IgD-negative memory B cell (primary cell): ENCODE measurements around the gene TRIM41. TPM values are rescaled to one million over a fixed set of nuclear protein-coding genes. Genes with fewer than 3 reads are reported as not detected.

Experiments used
- H3K27ac Mint-ChIP-seq, 3 donors: one replicate each; pipeline ENCODE4 v1.8.0; 2020 to 2022; ENCODE audit warnings: mild to moderate bottlenecking in 3 of 3, mixed read lengths in 3 of 3, moderate library complexity in 1 of 3
- H3K27me3 Mint-ChIP-seq: one replicate; pipeline ENCODE4 v1.8.0; 2021; ENCODE audit warnings: mixed read lengths
- H3K36me3 Mint-ChIP-seq: one replicate; pipeline ENCODE4 v1.8.0; 2020; ENCODE audit warnings: mild to moderate bottlenecking, mixed read lengths
- H3K4me1 Mint-ChIP-seq, 3 donors: one replicate each; pipeline ENCODE4 v1.8.0; 2020 to 2022; ENCODE audit warnings: mixed read lengths in 3 of 3, mild to moderate bottlenecking in 1 of 3
- H3K4me3 Mint-ChIP-seq, 4 donors: one replicate each; pipeline ENCODE4 v1.8.0; 2020 to 2022; ENCODE audit warnings: mild to moderate bottlenecking in 4 of 4, mixed read lengths in 4 of 4, moderate library complexity in 3 of 4
- H3K9me3 Mint-ChIP-seq, 3 donors: one replicate each; pipeline ENCODE4 v1.8.0; 2020 to 2021; ENCODE audit warnings: mixed read lengths in 3 of 3, mild to moderate bottlenecking in 1 of 3
- polyA plus RNA-seq: library from polyadenylated mRNA; unstranded; fragments of 300-500 nt; fragmentation: Illumina TruSeq; gene quantifications from one replicate; pipeline ENCODE4 v1.2.3, GENCODE V29; 2021

Gene TRIM41
- polyA plus RNA-seq, 1 donor from 2014 or later: 1.3 TPM

DNA sequence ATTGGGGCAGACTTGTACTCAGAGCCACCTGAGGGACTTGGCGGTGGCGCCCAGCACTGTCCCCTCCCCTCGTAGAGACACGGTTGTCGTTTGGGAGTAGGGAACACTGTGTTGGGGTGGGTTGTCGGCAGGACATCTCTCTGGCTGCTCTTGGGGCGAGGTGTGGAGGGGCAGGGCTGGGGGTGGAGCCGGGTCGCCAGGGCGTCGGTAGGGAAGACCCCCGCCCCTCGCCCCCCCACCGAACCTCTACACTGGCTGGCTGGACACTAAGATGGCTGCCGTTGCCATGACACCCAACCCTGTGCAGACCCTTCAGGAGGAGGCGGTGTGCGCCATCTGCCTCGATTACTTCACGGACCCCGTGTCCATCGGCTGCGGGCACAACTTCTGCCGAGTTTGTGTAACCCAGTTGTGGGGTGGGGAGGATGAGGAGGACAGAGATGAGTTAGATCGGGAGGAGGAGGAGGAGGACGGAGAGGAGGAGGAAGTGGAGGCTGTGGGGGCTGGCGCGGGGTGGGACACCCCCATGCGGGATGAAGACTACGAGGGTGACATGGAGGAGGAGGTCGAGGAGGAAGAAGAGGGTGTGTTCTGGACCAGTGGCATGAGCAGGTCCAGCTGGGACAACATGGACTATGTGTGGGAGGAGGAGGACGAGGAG is 778 bp downstream of the TRIM41 start:
- H3K36me3 Mint-ChIP-seq: peaks cover 3% of the 10 kb centered on the region
- peak overlapping the region; percentile 99 to 100 (median 100) for H3K27ac Mint-ChIP-seq
- H3K27me3 Mint-ChIP-seq: no peaks in the 10 kb centered on the region
- peaks cover 20 to 29% (median 29%) of the 10 kb centered on the region in 3 donors for H3K4me1 Mint-ChIP-seq
- peak overlapping the region; percentile 94 to 99 (median 96) for H3K4me3 Mint-ChIP-seq
- H3K9me3 Mint-ChIP-seq: peaks cover 0 to 5% (median 0%) of the 10 kb centered on the region in 3 donors

DNA sequence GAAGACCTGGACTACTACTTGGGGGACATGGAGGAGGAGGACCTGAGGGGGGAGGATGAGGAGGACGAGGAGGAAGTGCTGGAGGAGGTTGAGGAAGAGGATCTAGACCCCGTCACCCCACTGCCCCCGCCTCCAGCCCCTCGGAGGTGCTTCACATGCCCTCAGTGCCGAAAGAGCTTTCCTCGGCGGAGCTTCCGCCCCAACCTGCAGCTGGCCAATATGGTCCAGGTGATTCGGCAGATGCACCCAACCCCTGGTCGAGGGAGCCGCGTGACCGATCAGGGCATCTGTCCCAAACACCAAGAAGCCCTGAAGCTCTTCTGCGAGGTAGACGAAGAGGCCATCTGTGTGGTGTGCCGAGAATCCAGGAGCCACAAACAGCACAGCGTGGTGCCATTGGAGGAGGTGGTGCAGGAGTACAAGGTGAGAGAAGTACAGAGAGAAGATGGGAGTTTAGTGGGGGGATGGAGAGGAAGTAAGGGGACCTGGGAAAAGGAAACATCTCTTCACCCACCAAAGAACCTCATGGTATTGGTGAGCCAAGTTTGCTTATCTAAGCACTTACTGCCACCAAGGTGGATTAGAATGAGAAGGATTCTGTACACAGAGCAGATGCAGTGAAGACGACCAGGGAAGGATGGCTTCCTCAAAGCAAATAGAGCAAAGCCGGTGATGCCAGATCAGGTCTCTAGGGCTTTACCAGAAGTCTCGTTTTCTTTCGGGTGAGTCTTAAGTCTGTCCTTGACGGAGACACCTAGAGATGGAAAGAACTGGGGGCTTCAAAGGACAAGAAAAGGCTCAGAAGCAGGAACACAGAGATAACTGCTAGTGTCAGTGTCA is 1.5 kb downstream of the TRIM41 start:
- H3K36me3 Mint-ChIP-seq: peaks cover 3% of the 10 kb centered on the region
- H3K9me3 Mint-ChIP-seq: peaks cover 0 to 5% (median 0%) of the 10 kb centered on the region in 3 donors
- peaks cover 27 to 34% (median 27%) of the 10 kb centered on the region in 3 donors for H3K4me1 Mint-ChIP-seq
- peak overlapping the region; percentile 99 to 100 (median 100) for H3K27ac Mint-ChIP-seq
- H3K4me3 Mint-ChIP-seq: peak overlapping the region; percentile 94 to 99 (median 96)
- H3K27me3 Mint-ChIP-seq: no peaks in the 10 kb centered on the region

DNA sequence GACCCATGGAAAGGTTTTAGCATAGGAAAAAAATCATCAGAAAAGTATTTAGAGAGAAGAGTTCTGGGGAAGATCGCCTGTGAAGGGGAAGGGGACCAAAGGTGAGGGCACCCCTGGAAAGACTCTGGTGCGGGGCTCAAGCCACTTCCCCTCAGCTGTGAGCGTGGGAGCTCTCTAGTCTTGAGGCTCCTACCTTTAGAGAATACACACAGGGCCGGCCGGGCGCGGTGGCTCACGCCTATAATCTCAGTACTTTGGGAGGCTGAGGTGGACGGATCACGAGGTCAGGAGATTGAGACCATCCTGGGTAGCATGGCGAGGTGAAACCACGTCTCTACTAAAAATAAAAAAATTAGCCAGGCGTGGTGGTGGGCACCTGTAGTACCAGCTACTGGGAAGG is 6.9 kb downstream of the TRIM41 start:
- Mint-ChIP-seq H3K4me1 (peaks cover 8 to 29% (median 22%) of the 10 kb centered on the region in 3 donors), H3K36me3 (peaks cover 4% of the 10 kb centered on the region), H3K27me3 (no peaks in the 10 kb centered on the region), H3K27ac (no peak overlapping the region), H3K9me3 (no peaks in the 10 kb centered on the region), H3K4me3 (peak overlapping the region in 1 of 4 donors; percentile 40)

DNA sequence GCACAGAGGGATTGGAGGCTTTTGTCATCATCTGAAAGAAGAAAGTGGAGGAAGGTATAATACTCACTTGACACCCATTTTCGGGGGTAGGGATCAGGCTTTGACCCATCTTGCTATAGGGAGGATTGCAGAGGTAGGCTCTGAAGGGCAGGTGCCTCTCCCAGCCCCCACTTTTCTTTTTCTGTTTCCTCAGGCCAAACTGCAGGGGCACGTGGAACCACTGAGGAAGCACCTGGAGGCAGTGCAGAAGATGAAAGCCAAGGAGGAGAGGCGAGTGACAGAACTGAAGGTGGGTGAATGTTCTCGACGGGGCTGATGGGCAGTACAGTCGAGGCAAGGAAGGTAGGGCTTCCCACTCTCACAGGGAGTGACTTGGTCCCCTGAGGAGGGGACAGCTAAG is 7.5 kb downstream of the TRIM41 start:
- no peaks in the 10 kb centered on the region for H3K9me3 Mint-ChIP-seq
- H3K36me3 Mint-ChIP-seq: peaks cover 4% of the 10 kb centered on the region
- H3K27me3 Mint-ChIP-seq: no peaks in the 10 kb centered on the region
- peak overlapping the region in 2 of 3 donors; percentile 64 to 74 for H3K27ac Mint-ChIP-seq
- peak overlapping the region in 1 of 4 donors; percentile 60 for H3K4me3 Mint-ChIP-seq
- H3K4me1 Mint-ChIP-seq: peaks cover 7 to 26% (median 16%) of the 10 kb centered on the region in 3 donors

DNA sequence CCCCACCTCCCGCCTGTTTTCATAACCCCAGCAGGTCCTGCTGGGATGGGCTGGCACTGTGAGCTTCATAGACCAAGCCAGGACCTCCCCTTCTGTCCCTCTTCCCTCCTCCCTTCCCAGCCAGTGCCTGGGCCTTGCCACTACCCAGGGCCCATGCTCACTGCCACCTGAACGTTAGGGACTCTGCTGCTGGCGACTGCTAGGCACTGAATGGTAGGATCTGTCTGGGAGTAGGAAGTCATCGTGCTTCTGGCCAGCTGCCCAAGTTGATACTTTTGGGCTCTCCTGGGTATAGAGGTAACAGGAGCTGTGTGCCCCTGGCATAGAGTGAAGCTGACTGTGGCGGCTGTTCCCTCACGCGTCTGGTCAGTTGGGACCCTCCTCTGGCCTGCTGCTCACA is 8.4 kb downstream of the TRIM41 start:
- Mint-ChIP-seq H3K27ac (peak overlapping the region in 2 of 3 donors; percentile 64 to 87), H3K9me3 (no peaks in the 10 kb centered on the region), H3K36me3 (peaks cover 3% of the 10 kb centered on the region)

DNA sequence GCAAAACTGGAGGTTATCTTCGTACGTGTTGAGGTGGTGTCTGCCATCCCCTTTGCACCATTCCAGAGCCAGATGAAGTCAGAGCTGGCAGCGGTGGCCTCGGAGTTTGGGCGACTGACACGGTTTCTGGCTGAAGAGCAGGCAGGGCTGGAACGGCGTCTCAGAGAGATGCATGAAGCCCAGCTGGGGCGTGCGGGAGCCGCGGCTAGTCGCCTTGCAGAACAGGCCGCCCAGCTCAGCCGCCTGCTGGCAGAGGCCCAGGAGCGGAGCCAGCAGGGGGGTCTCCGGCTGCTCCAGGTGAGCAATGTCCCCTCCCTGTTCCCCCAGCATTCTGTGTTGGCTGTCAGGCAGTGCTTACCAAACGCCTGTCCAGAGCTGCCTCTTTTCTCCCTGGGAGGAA is 9.5 kb downstream of the TRIM41 start:
- H3K4me3 Mint-ChIP-seq: peak overlapping the region in 1 of 4 donors; percentile 45
- H3K9me3 Mint-ChIP-seq: no peaks in the 10 kb centered on the region
- H3K27me3 Mint-ChIP-seq: no peaks in the 10 kb centered on the region
- peak overlapping the region; percentile 21 to 73 (median 72) for H3K27ac Mint-ChIP-seq
- peaks cover 3% of the 10 kb centered on the region for H3K36me3 Mint-ChIP-seq
- peaks cover 3 to 24% (median 11%) of the 10 kb centered on the region in 3 donors for H3K4me1 Mint-ChIP-seq

More for the DNA sequence above, 8.4 kb downstream of the TRIM41 start:
- Mint-ChIP-seq H3K27me3 (no peaks in the 10 kb centered on the region), H3K4me1 (peaks cover 4 to 24% (median 12%) of the 10 kb centered on the region in 3 donors), H3K4me3 (peak overlapping the region in 1 of 4 donors; percentile 60)

DNA sequence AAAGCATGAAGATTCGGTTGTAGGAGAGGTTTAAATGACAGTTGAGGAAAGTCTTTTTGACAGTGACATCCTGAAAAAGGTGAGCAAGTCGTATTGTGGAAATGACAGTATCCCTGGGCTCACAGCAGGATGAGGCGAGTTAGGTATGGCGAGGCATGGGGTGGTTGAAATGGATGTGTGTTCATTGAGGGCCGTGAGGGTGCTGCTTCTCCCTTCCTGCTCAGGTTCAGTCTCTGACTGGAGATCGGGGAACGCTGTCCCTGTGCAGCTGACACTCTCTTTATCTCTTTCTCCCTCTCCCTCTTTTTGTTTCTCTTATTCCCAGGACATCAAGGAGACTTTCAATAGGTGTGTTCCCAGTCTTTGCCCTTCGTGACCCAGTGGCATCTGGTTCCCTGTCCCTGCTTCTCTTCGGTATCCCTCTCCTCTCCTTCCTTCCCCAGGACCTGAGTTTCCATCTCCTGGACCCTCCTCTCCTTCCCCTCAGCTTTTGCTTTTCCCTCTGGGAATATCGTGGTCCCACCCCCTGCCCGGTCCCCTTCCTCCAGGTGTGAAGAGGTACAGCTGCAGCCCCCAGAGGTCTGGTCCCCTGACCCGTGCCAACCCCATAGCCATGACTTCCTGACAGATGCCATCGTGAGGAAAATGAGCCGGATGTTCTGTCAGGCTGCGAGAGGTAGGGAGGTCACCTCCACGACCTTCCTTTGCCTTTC is 10.2 kb downstream of the TRIM41 start:
- Mint-ChIP-seq H3K27me3 (no peaks in the 10 kb centered on the region), H3K4me1 (peaks cover 3 to 27% (median 11%) of the 10 kb centered on the region in 3 donors), H3K9me3 (no peaks in the 10 kb centered on the region), H3K4me3 (peak overlapping the region in 1 of 4 donors; percentile 45), H3K27ac (peak overlapping the region in 2 of 3 donors; percentile 72 to 73), H3K36me3 (peaks cover 3% of the 10 kb centered on the region)

DNA sequence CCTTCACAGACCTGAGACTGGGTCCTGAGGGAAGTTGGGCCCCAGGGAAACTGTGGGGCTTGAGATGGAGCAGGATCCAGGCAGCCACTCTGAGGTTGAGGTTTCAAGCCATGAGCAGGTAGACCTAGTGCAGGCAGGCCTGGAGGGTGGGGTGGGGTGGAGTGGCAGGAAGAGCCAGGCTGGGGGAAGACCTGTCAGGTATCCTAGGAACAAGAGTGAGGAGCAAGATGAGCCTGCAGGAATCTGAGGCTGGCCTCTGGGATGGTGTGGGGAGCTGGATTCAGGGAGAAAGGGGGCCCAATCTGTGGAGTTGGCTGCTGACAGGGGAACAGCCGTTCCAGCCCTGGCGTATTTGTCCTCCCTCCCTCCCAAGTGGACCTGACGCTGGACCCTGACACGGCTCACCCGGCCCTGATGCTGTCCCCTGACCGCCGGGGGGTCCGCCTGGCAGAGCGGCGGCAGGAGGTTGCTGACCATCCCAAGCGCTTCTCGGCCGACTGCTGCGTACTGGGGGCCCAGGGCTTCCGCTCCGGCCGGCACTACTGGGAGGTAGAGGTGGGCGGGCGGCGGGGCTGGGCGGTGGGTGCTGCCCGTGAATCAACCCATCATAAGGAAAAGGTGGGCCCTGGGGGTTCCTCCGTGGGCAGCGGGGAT is 10.8 kb downstream of the TRIM41 start:
- no peaks in the 10 kb centered on the region for H3K27me3 Mint-ChIP-seq
- no peaks in the 10 kb centered on the region for H3K9me3 Mint-ChIP-seq
- no peak overlapping the region for H3K27ac Mint-ChIP-seq

DNA sequence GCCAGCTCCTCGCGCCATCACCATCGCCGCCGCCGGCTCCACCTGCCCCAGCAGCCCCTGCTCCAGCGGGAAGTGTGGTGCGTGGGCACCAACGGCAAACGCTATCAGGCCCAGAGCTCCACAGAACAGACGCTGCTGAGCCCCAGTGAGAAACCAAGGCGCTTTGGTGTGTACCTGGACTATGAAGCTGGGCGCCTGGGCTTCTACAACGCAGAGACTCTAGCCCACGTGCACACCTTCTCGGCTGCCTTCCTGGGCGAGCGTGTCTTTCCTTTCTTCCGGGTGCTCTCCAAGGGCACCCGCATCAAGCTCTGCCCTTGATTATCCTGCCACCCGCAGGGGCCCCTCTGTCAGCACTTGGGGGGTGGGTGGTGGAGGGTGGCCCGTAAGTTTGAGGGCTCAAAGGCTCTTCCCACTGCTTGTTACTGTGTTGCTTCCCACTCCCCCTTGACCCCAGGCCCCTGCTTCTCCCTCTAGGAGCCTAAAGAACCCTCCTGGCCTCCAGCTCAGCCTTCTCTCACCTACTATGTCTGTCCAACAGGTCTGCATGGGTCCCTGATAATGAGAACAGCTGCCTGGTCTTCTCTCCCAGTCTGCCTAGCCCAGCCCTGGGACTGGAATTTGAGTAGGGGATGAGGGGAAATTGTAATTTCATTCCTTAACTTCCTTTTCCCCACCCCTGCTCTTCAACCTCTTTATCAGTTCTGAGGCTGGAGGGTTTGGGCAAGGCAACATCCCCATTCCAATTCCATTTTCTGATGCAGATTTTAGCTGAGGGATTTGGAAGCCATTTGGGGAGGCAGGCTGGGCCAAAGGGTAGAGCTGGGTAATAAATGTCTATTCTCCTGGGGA is 11.6 kb downstream of the TRIM41 start:
- Mint-ChIP-seq H3K36me3 (peaks cover 3% of the 10 kb centered on the region), H3K27ac (peak overlapping the region in 1 of 3 donors; percentile 76), H3K27me3 (no peaks in the 10 kb centered on the region), H3K4me3 (no peak overlapping the region), H3K4me1 (peaks cover 6 to 20% (median 6%) of the 10 kb centered on the region in 3 donors), H3K9me3 (no peaks in the 10 kb centered on the region)

More for the DNA sequence above, 10.8 kb downstream of the TRIM41 start:
- Mint-ChIP-seq H3K4me1 (peaks cover 3 to 27% (median 13%) of the 10 kb centered on the region in 3 donors), H3K4me3 (peak overlapping the region in 1 of 4 donors; percentile 12), H3K36me3 (peaks cover 3% of the 10 kb centered on the region)

DNA sequence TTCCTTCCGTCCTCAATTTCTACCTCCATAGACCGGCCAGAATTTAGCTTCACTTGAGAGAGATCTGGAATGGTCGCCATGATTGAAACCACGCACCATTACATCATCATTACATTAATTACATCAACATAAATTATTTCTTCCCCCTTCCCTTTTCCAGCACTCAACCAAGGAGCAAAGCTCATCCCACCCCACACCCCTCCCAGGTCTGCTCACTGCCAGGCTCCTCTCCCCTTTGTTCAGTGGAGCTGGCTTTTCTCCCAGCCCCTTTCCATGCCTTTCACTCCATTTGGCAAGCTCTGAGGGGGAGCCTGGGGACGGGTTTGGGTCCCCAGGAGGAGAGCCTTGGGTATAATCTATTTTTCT is 12.2 kb downstream of the TRIM41 start:
- peak overlapping the region in 1 of 3 donors; percentile 9 for H3K27ac Mint-ChIP-seq
- H3K9me3 Mint-ChIP-seq: no peaks in the 10 kb centered on the region
- H3K4me1 Mint-ChIP-seq: peaks cover 4 to 18% (median 6%) of the 10 kb centered on the region in 3 donors
- H3K4me3 Mint-ChIP-seq: peak overlapping the region in 1 of 4 donors; percentile 32
- H3K36me3 Mint-ChIP-seq: peaks cover 3% of the 10 kb centered on the region
- H3K27me3 Mint-ChIP-seq: no peaks in the 10 kb centered on the region

DNA sequence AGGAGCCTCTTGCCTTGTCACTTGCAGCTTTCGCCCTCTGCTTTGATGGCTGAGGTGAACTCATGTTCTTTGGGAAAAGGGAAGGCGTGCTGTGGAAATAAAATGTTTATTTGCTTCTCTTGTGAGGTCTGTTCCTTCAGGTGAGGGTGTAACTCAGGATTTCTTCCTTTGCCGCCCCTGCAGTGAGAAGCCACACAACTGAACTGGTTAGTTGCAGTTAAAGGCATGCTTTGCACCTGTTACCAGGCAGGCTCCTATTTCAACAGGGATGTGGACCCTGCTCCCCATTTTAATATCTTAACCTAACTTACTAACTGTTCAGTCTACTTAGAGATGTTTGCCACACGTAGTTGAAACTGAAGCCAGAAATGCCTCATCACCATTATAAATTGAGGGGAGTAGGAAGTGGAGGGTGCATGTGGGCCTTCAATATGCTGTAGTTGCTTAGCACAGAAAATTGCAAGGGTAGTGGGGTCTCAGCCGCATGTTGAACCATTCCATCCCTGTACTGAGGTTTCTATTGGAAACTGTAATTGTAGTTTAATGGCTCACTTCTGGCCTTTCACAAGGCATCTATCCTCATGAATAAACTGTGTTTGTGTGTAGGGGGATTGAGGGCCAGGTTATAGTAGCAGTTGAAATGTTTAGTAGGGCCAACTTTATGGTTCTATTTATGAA is 12.7 kb downstream of the TRIM41 start:
- peak overlapping the region in 1 of 3 donors; percentile 9 for H3K27ac Mint-ChIP-seq
- H3K27me3 Mint-ChIP-seq: no peaks in the 10 kb centered on the region
- peaks cover 4 to 18% (median 6%) of the 10 kb centered on the region in 3 donors for H3K4me1 Mint-ChIP-seq
- H3K9me3 Mint-ChIP-seq: no peaks in the 10 kb centered on the region
- H3K36me3 Mint-ChIP-seq: peaks cover 3% of the 10 kb centered on the region
- H3K4me3 Mint-ChIP-seq: peak overlapping the region in 1 of 4 donors; percentile 32

DNA sequence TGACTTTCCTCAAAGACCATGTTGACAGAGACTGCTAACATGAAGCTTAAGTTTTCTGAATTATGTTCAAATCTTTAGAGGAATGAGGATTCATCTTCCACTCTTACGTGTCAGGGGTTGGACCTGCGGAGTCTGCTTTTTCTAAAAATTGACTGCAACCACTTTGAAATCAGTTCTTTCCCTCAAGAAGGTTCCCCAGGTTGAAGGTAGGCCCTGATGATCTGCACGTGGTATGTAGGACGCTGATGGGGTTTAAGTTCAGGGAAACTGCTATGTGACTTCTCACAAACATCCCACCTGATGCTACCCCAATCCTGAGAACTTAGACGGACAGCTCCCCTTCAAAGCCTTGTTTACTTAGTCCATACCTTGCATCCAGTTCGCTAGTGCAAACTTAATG is 13.4 kb downstream of the TRIM41 start:
- Mint-ChIP-seq H3K9me3 (no peaks in the 10 kb centered on the region), H3K4me3 (peak overlapping the region in 1 of 4 donors; percentile 32), H3K36me3 (peaks cover 3% of the 10 kb centered on the region), H3K4me1 (peaks cover 6 to 18% (median 9%) of the 10 kb centered on the region in 3 donors), H3K27ac (peak overlapping the region in 1 of 3 donors; percentile 56), H3K27me3 (no peaks in the 10 kb centered on the region)
